ENCODE results near the gene EFCAB6.

Gene EFCAB6

GRCh38 chr22:43571181-43571580 is 240.9 kb downstream of the EFCAB6 start:
- H3K4me3 ChIP-seq (ENCODE audit: control insufficient read depth, low read depth, low read length), result no peak overlapping the region
- DNase-seq (ENCODE audit: low read depth), result no peak
- no peak for TF ChIP-seq CTCF (IDR thresholded peaks at IDR 0.05; ENCODE audit: control insufficient read depth, insufficient read depth, low read depth, low read length, missing control alignments)

- DNase-seq (ENCODE audit: low read depth), result no peak
- no peak for TF ChIP-seq CTCF (IDR thresholded peaks at IDR 0.05; ENCODE audit: control insufficient read depth, insufficient read depth, low read depth, low read length, missing control alignments)
- H3K4me3 ChIP-seq (ENCODE audit: control insufficient read depth, low read depth, low read length), result no peak overlapping the region
Measured at GRCh38 chr22:43570531-43571165, 241.5 kb downstream of the EFCAB6 start.

GRCh38 chr22:43569111-43569510 is 243.0 kb downstream of the EFCAB6 start:
- no peak for TF ChIP-seq CTCF (IDR thresholded peaks at IDR 0.05; ENCODE audit: control insufficient read depth, insufficient read depth, low read depth, low read length, missing control alignments)
- H3K4me3 ChIP-seq (ENCODE audit: control insufficient read depth, low read depth, low read length), result no peak overlapping the region

GRCh38 chr22:43567691-43568324 is 244.3 kb downstream of the EFCAB6 start:
- no peak for TF ChIP-seq CTCF (IDR thresholded peaks at IDR 0.05; ENCODE audit: control insufficient read depth, insufficient read depth, low read depth, low read length, missing control alignments)
- H3K4me3 ChIP-seq (ENCODE audit: control insufficient read depth, low read depth, low read length), result no peak overlapping the region
- DNase-seq (ENCODE audit: low read depth), result no peak

More at GRCh38 chr22:43569111-43569510, 243.0 kb downstream of the EFCAB6 start:
- DNase-seq (ENCODE audit: low read depth), result no peak

GRCh38 chr22:43566561-43567332 is 245.4 kb downstream of the EFCAB6 start:
- H3K4me3 ChIP-seq (ENCODE audit: control insufficient read depth, low read depth, low read length), result no peak overlapping the region
- DNase-seq (ENCODE audit: low read depth), result no peak
- no peak for TF ChIP-seq CTCF (IDR thresholded peaks at IDR 0.05; ENCODE audit: control insufficient read depth, insufficient read depth, low read depth, low read length, missing control alignments)

GRCh38 chr22:43566021-43566420 is 246.1 kb downstream of the EFCAB6 start:
- H3K4me3 ChIP-seq (ENCODE audit: control insufficient read depth, low read depth, low read length), result no peak overlapping the region
- no peak for DNase-seq (ENCODE audit: low read depth)
- no peak for TF ChIP-seq CTCF (IDR thresholded peaks at IDR 0.05; ENCODE audit: control insufficient read depth, insufficient read depth, low read depth, low read length, missing control alignments)
